ENCODE data around the gene TMEM150A. TPM values are rescaled to one million over a fixed set of nuclear protein-coding genes. Genes with fewer than 3 reads are reported as not detected.
A peak's percentile ranks its signal among the peaks of the same experiment; 100 is the strongest.

The TMEM150A gene
- total RNA-seq, 2 experiments from 2014 or later = 0.92 to 1.1 TPM

DNA sequence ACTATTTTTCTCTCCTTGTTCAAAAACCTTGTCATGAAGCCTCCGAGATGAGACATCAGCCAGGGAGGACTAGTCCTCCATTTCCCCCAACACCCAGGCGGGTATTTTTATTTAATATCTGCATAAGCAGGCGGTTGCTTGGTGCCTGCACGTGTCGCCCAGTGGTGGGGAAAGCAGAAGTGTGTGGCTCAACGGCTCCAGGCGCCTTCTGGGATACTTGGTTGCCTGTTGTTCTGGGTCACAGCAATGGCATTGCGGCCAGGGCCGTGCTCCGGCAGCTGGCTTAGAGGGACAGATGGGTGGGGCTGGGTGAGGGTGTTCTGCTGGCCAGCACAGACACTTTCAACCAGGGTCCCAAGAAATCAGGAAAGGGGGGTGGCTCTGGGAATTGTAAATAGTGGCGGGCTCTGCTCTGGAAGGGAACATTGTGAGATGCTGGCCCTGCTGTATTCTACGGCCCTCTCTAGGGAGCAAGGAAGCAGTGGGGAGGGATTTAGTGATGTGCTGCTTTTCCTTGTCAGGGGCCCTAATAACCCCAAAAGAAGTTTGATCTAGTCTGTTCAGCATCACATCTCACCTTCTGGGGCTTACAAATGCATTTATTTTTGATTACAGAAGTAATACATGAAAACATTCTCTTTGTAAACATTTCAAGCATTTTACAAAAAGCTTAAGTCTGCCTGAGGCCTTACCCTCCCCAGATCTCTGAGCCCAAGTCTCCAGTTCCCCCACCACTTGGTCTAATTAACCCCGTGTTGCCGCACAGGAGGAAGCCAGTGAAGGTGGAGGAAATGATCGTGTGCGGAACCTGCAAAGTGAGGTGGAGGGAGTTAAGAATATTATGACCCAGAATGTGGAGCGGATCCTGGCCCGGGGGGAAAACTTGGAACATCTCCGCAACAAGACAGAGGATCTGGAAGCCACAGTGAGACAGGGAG, 24.0 kb downstream of the TMEM150A start:
- ChIA-PET CTCF (ENCODE audit: unreplicated experiment) (no interaction called here), POLR2A (interaction anchor here (0.6 to 4.9 kb wide), 19 partner anchors 7 to 159 kb away, joined by 3 to 34 read pairs (median 4); partner anchors contain the start of genes C2orf68, GGCX, MAT2A and RNF181)
- DNase-seq (ENCODE audit: low spot score) = peak; percentile 81
- Histone ChIP-seq H3K4me3 (ENCODE audit: low read depth, low read length, poor library complexity, severe bottlenecking) (peak overlapping the region; percentile 83), H3K79me2 (ENCODE audit: insufficient read depth, low read depth, low read length) (peaks cover 29% of the 10 kb centered on the region; the same call in 1 of the 2 replicates), H3K36me3 (ENCODE audit: insufficient read depth, low read length) (peaks cover 40% of the 10 kb centered on the region), H2AFZ (ENCODE audit: low read length) (peak overlapping the region; percentile 72; the same call in 1 of the 2 replicates), H4K20me1 (ENCODE audit: insufficient read depth, low read length) (no peaks in the 10 kb centered on the region), H3K9me3 (ENCODE audit: low read length) (no peaks in the 10 kb centered on the region), H3K27ac (ENCODE audit: low read depth, low read length, poor library complexity, severe bottlenecking) (peak overlapping the region; percentile 79), H3K4me2 (ENCODE audit: low read length) (peak overlapping the region; percentile 95), H3K4me1 (ENCODE audit: insufficient read depth, low read length, poor library complexity, severe bottlenecking) (peaks cover 27% of the 10 kb centered on the region), H3K9me2 (ENCODE audit: insufficient read depth, low read length) (no peaks in the 10 kb centered on the region)
- TF ChIP-seq, protein P1, sequence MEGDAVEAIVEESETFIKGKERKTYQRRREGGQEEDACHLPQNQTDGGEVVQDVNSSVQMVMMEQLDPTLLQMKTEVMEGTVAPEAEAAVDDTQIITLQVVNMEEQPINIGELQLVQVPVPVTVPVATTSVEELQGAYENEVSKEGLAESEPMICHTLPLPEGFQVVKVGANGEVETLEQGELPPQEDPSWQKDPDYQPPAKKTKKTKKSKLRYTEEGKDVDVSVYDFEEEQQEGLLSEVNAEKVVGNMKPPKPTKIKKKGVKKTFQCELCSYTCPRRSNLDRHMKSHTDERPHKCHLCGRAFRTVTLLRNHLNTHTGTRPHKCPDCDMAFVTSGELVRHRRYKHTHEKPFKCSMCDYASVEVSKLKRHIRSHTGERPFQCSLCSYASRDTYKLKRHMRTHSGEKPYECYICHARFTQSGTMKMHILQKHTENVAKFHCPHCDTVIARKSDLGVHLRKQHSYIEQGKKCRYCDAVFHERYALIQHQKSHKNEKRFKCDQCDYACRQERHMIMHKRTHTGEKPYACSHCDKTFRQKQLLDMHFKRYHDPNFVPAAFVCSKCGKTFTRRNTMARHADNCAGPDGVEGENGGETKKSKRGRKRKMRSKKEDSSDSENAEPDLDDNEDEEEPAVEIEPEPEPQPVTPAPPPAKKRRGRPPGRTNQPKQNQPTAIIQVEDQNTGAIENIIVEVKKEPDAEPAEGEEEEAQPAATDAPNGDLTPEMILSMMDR (conservative IDR thresholded peaks at IDR 0.05; ENCODE audit: low read length) = no peak
- TF ChIP-seq EZH2phosphoT487 (IDR thresholded peaks at IDR 0.05; ENCODE audit: borderline replicate concordance, low read depth, low read length) = no peak
- BruUV-seq (replicated peaks) = no TSS peak
- intact Hi-C loops (cut with micrococcal nuclease; ENCODE audit: unreplicated experiment) = loop anchor here (1.0 to 2.0 kb wide), 3 partner anchors 17 to 24 kb away; partner anchors contain the start of genes GGCX, RNF181 and TMEM150A

DNA sequence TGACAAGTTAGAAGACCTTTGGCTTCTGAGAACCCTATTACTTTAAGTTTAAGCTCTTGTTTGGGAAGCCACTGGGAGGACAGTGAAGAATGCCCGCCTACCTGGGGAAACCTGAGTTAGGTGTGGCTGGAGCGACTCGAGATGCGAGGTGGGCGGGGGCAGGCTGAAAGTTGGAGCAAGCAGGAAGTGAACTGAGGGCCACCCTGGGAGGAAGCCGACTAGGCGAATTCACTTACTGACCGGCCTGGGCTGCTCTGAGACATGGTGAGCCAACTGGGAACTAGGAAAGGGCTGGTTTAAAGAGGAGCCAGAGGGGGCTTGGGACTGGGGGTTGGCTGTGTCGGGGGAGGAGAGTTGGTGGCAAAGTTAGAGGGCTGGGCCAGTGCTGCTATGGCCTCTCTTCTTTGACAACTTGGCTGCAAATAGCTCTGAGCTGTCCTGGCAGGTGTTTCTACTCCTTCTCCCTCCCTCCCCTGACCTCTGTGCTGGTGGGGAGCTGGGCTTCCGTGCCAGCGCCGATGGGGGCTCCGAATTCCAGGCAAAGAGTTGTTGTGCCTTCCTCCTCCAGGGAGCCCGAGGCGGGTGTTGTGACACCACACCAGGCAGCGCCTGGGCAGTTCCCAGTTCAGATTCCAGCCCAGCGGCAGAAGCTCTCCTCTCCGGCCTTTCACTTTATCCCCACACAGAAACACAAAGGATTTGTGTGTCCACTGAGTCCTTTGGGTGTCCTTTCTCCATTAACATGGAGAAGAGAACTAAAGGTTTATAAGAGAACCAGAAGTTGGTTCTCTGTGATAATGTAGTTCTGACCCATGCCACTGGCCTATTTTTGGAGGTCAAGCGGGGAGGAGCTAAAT, 24.9 kb downstream of the TMEM150A start, which contains the start of gene VAMP8:
Gene VAMP8 (plus strand): TSS at position 201 of the 857 bp plus-strand sequence. CDS start 61 bp downstream, at position 262.
- CTCF ChIA-PET (ENCODE audit: unreplicated experiment) = no interaction called here
- POLR2A ChIA-PET = interaction anchor here (0.7 to 4.9 kb wide), 16 partner anchors 8 to 221 kb away, joined by 3 to 34 read pairs (median 4); partner anchors contain the start of genes GGCX, MAT2A and RNF181
- no peaks in the 10 kb centered on the region for H3K9me2 ChIP-seq (ENCODE audit: insufficient read depth, low read length)
- H3K9me3 ChIP-seq (ENCODE audit: low read length) = no peaks in the 10 kb centered on the region
- intact Hi-C loops (cut with micrococcal nuclease; ENCODE audit: unreplicated experiment) = loop anchor here (1.0 to 2.0 kb wide), 3 partner anchors 16 to 25 kb away; partner anchors contain the start of genes GGCX, RNF181 and TMEM150A
- H2AFZ ChIP-seq (ENCODE audit: low read length) = peak within 1 kb of the TSS; percentile 72; the same call in 1 of the 2 replicates
- H3K4me2 ChIP-seq (ENCODE audit: low read length) = peak within 1 kb of the TSS; percentile 95
- peaks cover 31% of the 10 kb centered on the region for H3K36me3 ChIP-seq (ENCODE audit: insufficient read depth, low read length)
- TSS peak; percentile 70 for BruUV-seq (replicated peaks)
- TF ChIP-seq, protein P1 (conservative IDR thresholded peaks at IDR 0.05; ENCODE audit: low read length) = no peak
- TF ChIP-seq EZH2phosphoT487 (IDR thresholded peaks at IDR 0.05; ENCODE audit: borderline replicate concordance, low read depth, low read length) = no peak
- peak within 1 kb of the TSS; percentile 83 for H3K4me3 ChIP-seq (ENCODE audit: low read depth, low read length, poor library complexity, severe bottlenecking)
- no peaks in the 10 kb centered on the region for H4K20me1 ChIP-seq (ENCODE audit: insufficient read depth, low read length)
- H3K79me2 ChIP-seq (ENCODE audit: insufficient read depth, low read depth, low read length) = peaks cover 29% of the 10 kb centered on the region; the same call in 1 of the 2 replicates
- peaks cover 27% of the 10 kb centered on the region for H3K4me1 ChIP-seq (ENCODE audit: insufficient read depth, low read length, poor library complexity, severe bottlenecking)
- peak; percentile 70 for DNase-seq (ENCODE audit: low spot score)
- peak within 1 kb of the TSS; percentile 79 for H3K27ac ChIP-seq (ENCODE audit: low read depth, low read length, poor library complexity, severe bottlenecking)

Measured in OCI-LY7 (cell line).